ENCODE measurements around the gene IFNA4.
A peak's percentile ranks its signal among the peaks of the same experiment; 100 is the strongest.
"Not testable (repeated sequence)": the region's sequence is repeated elsewhere in the genome, so short reads cannot be mapped to it uniquely, and the experiment has no call there.

The IFNA4 gene
- total RNA-seq, result 0 reads per million in 2 experiments

- DNase-seq (ENCODE audit: low read depth), result not testable (repeated sequence)
Observed at GRCh38 chr9:21187487-21187886, at the start of gene IFNA4. Gene IFNA4 (minus strand): TSS chr9:21187587. CDS start chr9:21187531, 56 bp downstream.

DNA sequence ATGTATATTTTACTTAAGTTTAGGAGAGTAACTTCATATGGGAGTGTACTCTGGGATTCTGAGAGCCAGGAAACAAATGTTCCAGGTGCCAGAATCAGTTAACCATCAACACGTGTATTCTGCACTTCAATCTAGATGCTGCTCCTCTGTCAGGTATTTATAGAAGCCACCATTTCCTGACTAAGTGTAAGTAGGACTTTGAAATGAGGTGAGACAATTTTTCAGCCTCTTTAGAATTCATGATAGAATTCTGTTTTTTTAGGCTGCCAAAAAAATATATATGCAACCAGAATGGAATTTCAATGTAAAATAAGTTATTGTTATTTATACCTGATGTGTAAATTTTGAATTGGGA lies 49.0 kb upstream of the IFNA4 start:
- DNase-seq (ENCODE audit: low read depth), result not testable (repeated sequence)

DNA sequence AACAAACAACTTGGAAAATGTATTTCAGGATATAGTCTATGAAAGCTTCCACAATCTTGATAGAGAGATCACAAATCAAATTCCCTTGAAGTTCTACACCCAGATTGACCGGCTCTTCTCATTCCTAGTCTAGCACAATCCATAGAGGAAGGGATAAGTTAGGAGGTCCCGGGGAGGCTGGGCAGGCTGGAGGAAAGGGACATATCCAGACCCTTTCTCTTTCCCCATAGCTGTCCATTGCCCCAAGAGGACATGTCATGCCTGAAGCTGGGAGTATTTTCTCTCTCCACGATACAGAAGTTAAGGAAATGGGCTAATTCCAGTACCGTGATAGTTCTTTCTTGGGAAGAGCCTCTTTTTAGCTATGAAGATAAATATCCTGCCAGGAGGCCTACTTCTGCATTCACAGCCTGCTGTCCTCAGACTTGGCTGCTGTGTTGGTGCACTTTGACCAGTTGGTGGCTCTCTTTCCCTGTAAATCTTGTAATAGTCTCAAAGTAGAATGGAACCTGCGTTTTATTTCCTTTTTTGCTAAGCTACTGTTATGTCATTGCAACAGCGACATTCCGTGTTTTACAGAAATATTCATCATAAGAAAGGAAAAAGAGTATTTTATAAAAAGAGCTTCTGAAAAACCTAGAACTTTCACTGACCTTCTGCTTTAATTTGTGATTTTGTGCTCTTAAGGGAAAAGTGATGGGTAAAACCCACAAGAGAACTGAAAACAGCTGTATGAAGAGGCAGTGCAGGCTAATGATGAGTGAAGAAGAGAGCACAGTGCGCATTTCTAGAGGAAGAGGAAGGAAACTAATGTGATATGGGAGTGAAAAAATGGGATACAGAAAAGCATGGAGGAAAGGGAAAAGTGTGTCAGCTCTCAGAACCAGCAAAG lies 48.3 kb upstream of the IFNA4 start:
- DNase-seq (ENCODE audit: low read depth), result not testable (repeated sequence)

- DNase-seq (ENCODE audit: low read depth), result no peak
Observed at GRCh38 chr9:21234153-21234687, 46.8 kb upstream of the IFNA4 start.

DNA sequence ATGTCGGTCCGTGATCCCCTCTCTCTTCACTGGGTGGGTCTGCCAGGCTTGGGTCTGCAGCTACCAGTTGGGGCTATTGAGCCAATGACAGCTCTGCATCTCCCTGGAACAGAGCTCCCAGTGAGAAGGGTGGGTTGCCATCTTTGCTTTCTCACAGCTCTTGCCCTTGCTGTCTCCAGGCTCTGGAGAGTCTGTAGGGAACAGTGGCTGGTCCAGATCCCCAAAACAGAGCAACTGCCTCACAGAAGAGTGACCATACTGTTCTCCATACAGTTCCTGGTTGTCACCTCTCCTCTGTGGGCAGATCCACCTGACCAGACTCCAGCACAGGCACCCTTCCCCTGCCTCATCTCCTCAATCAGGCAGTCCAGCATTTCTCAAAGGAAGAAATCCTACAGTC lies 45.9 kb upstream of the IFNA4 start:
- DNase-seq (ENCODE audit: low read depth), result no peak

DNA sequence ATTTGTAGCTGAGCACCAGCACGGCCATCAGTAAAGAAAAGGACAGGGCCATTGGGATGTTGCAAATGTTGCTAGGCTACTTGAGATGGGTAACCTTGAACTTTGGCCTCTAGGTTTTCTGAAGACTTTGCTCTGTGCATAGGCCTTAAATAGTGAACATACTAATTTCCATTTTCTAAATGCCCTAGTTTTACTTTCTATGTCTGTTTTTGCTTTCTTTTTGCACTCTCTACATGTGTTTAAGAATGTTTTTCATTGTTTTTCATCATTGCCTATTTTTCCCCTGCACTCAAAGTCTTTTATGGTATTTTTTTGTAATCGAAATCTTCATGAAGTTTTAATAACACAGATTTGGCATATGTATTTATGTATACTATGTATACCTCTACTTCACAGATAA lies 40.7 kb upstream of the IFNA4 start, which contains the start of gene IFNA17:
Gene IFNA17 (minus strand): TSS at position 101 of the 400 bp plus-strand sequence. CDS start 49 bp downstream, at position 52.
- no peak for DNase-seq (ENCODE audit: low read depth)

DNA sequence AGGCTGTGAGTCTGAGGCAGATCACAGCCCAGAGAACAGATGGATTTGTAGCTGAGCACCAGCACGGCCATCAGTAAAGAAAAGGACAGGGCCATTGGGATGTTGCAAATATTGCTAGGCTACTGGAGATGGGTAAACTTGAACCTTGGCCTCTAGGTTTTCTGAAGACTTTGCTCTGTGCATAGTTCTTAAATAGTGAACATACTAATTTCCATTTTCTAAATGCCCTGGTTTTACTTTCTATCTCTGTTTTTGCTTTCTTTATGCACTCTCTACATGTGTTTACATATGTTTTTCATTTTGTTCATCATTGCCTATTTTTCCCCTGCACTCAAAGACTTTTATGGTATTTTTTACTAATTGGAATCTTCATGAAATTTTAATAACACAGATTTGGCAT lies 29.8 kb upstream of the IFNA4 start, which contains the start of gene IFNA16:
Gene IFNA16 (minus strand): TSS at position 101 of the 400 bp plus-strand sequence. CDS start 6 bp downstream, at position 95.
- DNase-seq (ENCODE audit: low read depth), result not testable (repeated sequence)

- not testable (repeated sequence) for DNase-seq (ENCODE audit: low read depth)
Observed at GRCh38 chr9:21213411-21214326, 26.3 kb upstream of the IFNA4 start.

DNA sequence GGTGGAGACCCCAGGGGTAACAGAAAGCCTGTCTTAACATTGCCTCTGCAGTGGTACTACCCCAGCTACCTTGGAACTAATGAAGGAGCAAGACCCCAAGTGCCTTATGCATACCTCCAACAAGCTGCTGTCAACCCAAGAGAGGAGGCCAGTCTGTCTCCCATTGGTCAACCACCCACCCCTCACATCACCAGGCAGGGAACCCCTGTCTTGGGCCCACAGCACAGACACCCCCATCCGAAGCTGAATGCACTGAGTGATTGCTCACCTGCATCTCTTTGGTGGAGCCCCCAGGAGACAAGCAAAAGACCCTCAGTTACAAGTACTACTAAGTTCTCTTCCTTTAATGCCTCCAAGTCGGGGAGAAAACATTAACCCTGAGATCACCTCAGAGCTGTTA lies 24.8 kb upstream of the IFNA4 start:
- not testable (repeated sequence) for DNase-seq (ENCODE audit: low read depth)

GRCh38 chr9:21210782-21211181 lies 23.4 kb upstream of the IFNA4 start:
- not testable (repeated sequence) for DNase-seq (ENCODE audit: low read depth)

DNA sequence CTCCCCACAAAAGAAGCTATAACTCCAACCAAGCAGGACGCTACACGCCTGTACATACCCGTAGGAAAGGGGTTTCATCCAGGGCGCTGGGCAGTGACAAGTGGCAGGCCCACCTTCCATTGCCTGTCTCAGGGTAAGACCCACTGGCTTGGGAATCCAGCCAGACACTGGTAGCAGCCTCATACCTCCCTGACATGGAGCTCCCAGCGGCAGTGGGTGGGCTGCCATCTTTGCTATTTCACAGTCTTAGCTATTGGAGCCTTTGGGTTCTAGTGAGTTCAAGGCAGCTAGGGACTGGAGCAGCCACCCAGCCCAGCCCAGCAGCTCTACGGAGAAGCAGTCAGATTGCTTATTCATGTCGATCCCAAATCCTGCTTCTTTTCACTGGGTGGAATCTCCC lies 22.9 kb upstream of the IFNA4 start:
- no peak for DNase-seq (ENCODE audit: low read depth)

- DNase-seq (ENCODE audit: low read depth), result not testable (repeated sequence)
Observed at GRCh38 chr9:21207043-21207442, 19.7 kb upstream of the IFNA4 start, which contains the start of gene IFNA10. Gene IFNA10 (minus strand): TSS chr9:21207143. CDS start chr9:21207097, 46 bp downstream.

DNA sequence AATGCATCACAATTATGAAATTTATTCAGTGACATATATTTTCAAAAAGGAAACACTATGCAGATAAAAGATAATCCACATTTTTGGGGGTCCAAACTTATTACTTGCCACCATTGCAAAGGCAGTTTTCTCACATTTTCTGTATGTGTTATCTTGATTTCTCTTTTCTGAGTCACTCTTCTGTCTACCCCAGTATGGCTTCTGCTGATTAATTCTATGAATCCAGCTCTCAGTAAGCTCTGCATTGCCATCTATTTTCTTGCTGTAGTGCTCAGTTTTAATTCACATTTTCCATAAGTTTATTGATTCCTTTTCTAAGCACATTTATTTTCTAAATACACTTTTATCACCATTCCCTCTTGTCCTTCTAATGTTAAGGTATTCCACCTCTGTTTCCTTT lies 17.8 kb upstream of the IFNA4 start:
- DNase-seq (ENCODE audit: low read depth), result no peak

GRCh38 chr9:21202105-21202504 lies 14.7 kb upstream of the IFNA4 start, which contains the start of gene IFNA7:
Gene IFNA7 (minus strand): TSS chr9:21202205. CDS start chr9:21202165, 40 bp downstream.
- DNase-seq (ENCODE audit: low read depth), result not testable (repeated sequence)

GRCh38 chr9:21194867-21195776 lies 7.7 kb upstream of the IFNA4 start:
- DNase-seq (ENCODE audit: low read depth), result peak; percentile 15

GRCh38 chr9:21182810-21183736 lies 4.3 kb downstream of the IFNA4 start:
- not testable (repeated sequence) for DNase-seq (ENCODE audit: low read depth)

GRCh38 chr9:21174671-21175070 lies 12.7 kb downstream of the IFNA4 start:
- DNase-seq (ENCODE audit: low read depth), result no peak

DNA sequence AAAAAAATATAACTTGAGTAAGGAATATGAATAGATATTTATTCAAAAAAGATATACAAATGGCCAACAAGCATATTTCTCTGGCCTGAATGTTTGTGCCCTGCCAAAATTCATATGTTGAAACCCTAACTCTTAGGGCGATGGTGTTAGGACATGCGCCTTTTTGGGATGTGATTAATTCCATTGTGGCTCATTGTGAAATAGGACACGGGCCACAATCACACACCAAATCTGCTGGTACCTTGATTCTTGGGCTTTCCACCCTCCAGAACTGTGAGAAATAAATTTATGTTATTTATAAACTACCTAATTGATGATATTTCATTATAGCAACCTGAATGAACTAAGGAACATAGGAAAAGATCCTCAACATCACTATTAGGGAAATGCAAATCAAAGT lies 15.2 kb downstream of the IFNA4 start:
- no peak for DNase-seq (ENCODE audit: low read depth)

DNA sequence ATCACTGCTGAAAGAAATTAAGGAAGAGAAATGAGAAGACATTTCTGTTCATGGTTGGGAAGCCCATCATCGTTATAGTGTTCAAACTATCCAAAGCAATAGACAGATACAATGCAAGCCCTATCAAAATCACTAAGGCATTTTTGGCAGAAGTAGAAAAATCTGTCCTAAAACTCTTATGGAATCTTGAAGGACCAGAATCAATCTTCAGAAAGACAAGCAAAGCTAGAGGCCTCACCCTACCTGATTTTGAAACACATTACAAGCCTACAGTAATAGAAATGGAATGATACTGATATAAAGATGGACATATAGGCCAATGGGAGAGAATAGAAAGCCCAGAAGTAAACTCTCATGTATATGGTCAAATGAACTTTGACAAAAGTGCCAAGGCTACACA lies 16.0 kb downstream of the IFNA4 start:
- no peak for DNase-seq (ENCODE audit: low read depth)

GRCh38 chr9:21166560-21166959 lies 20.8 kb downstream of the IFNA4 start, which contains the start of gene IFNA21:
Gene IFNA21 (minus strand): TSS chr9:21166660. CDS start chr9:21166612, 48 bp downstream.
- DNase-seq (ENCODE audit: low read depth), result not testable (repeated sequence)

All from T follicular helper cell (primary cell).